Mesothelial cell of epicardium (in vitro differentiated cells): Measurements from ENCODE around the gene ALKBH1. TPM values are rescaled to one million over a fixed set of nuclear protein-coding genes. Genes with fewer than 3 reads are reported as not detected.
"Not testable (repeated sequence)": the region's sequence is repeated elsewhere in the genome, so short reads cannot be mapped to it uniquely, and the experiment has no call there.

Source experiments
- DNase-seq, 2 experiments: peaks; one replicate each; pipeline ENCODE4 v3.0.0; 2021; ENCODE audit warnings: low spot score in 2 of 2; ENCODE audit not compliant: unreplicated experiment in 2 of 2
- H3K27ac Mint-ChIP-seq: 2 replicates; pipeline ENCODE4 v1.8.0; 2021; ENCODE audit warnings: mixed read lengths
- H3K27me3 Mint-ChIP-seq: 2 replicates; pipeline ENCODE4 v1.8.0; 2021; ENCODE audit warnings: low read depth, mixed read lengths
- H3K36me3 Mint-ChIP-seq: 2 replicates; pipeline ENCODE4 v1.8.0; 2021; ENCODE audit warnings: mixed read lengths
- H3K4me1 Mint-ChIP-seq: 2 replicates; pipeline ENCODE4 v1.8.0; 2021; ENCODE audit warnings: mixed read lengths
- H3K4me3 Mint-ChIP-seq: 2 replicates; pipeline ENCODE4 v1.8.0; 2021; ENCODE audit warnings: mild to moderate bottlenecking, moderate library complexity, mixed read lengths
- H3K9me3 Mint-ChIP-seq: 2 replicates; pipeline ENCODE4 v1.8.0; 2021; ENCODE audit warnings: mixed read lengths
- CTCF ChIP-seq: fragments of 200-600 bp; sonication (generic); IDR thresholded peaks from one replicate; pipeline ENCODE4 v1.5.0; 2021; ENCODE audit warnings: antibody characterized with exemption; ENCODE audit not compliant: unreplicated experiment
- total RNA-seq: library from RNA; stranded (reverse); gene quantifications from 3 replicates; pipeline ENCODE4 v1.2.1, GENCODE V29; 2021

The ALKBH1 gene
- total RNA-seq, 1 donor from 2014 or later = 12.3 TPM

DNA sequence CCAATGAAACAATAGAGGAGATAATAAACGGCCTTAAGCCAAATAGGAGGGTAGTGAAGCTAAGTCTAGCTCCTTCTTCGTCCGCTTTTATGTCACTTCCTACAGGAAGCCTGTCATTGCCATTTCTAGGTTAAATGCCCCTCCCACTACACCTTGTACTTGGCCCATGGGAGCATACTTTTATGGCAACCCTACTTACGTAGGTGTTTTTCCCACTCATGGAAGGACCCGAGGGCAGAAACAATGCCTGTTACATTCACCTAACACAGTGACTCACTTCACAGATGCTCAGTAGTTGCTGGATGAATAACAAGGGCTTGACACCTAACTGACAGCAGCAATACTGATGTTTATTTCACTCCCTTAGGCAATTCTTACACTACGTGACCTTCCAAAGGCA lies 44.5 kb downstream of the ALKBH1 start:
- H3K4me3 Mint-ChIP-seq = no peak overlapping the region
- peaks cover 18% of the 10 kb centered on the region for H3K4me1 Mint-ChIP-seq
- no peaks in the 10 kb centered on the region for H3K9me3 Mint-ChIP-seq
- H3K27ac Mint-ChIP-seq = peak overlapping the region; percentile 26
- no peak for DNase-seq
- no peaks in the 10 kb centered on the region for H3K27me3 Mint-ChIP-seq
- TF ChIP-seq CTCF = no peak
- no peaks in the 10 kb centered on the region for H3K36me3 Mint-ChIP-seq

DNA sequence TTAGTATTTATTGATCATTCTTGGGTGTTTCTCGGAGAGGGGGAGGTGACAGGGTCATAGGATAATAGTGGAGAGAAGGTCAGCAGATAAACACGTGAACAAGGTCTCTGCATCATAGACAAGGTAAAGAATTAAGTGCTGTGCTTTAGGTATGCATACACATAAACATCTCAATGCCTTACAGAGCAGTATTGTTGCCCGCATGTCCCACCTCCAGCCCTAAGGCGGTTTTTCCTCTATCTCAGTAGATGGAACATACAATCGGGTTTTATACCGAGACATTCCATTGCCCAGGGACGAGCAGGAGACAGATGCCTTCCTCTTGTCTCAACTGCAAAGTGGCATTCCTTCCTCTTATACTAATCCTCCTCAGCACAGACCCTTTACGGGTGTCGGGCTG lies 46.3 kb downstream of the ALKBH1 start:
- H3K27ac Mint-ChIP-seq = not testable (repeated sequence)

DNA sequence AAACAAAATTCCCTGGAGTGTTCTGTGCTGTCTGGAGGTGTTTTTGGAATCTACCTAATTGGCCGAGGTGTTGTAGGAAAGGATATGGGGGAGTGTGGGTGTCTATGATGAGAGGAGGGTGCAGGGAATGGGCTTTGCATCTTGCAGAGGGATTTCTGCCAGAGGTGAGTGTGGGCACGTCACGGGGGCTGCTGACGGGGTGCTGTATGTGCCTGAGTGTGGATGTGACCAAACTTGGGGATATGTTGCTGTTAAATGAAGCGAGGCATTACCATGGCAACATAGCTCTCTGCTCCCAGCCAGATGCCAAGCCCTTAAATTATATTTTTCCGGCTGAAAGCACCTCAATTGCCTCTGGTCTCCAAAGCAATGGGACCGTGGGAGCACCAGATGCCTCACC lies 47.1 kb downstream of the ALKBH1 start:
- DNase-seq = no peak
- Mint-ChIP-seq H3K4me1 (peaks cover 18% of the 10 kb centered on the region), H3K36me3 (no peaks in the 10 kb centered on the region), H3K27ac (no peak overlapping the region), H3K4me3 (no peak overlapping the region), H3K27me3 (no peaks in the 10 kb centered on the region), H3K9me3 (no peaks in the 10 kb centered on the region)
- TF ChIP-seq CTCF = no peak

More for the DNA sequence above, 46.3 kb downstream of the ALKBH1 start:
- not testable (repeated sequence) for H3K27me3 Mint-ChIP-seq, H3K36me3 Mint-ChIP-seq, DNase-seq, H3K4me3 Mint-ChIP-seq, H3K9me3 Mint-ChIP-seq
- peaks cover 18% of the 10 kb centered on the region for H3K4me1 Mint-ChIP-seq

DNA sequence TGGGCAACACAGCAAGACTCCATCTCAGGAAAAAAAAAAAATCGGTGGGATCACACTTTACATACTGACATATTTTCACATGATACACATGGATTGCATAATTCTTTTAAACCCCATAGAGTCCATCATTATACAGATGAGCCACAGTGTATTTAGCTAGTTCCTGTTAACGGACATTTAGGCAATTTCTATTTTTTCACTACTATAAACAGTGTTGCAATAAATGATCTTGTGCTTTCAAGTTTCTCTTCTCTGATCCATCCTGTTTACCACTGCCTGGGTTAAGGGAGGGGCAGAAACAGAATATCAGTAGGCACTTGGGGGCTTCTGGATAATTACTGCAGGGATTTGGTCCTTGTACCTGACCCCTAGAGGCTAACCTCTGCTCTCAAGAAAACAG lies 48.0 kb downstream of the ALKBH1 start:
- H3K36me3 Mint-ChIP-seq = no peaks in the 10 kb centered on the region
- H3K27me3 Mint-ChIP-seq = no peaks in the 10 kb centered on the region
- no peak overlapping the region for H3K27ac Mint-ChIP-seq
- H3K9me3 Mint-ChIP-seq = no peaks in the 10 kb centered on the region
- DNase-seq = no peak
- no peak overlapping the region for H3K4me3 Mint-ChIP-seq
- no peak for TF ChIP-seq CTCF
- peaks cover 21% of the 10 kb centered on the region for H3K4me1 Mint-ChIP-seq

DNA sequence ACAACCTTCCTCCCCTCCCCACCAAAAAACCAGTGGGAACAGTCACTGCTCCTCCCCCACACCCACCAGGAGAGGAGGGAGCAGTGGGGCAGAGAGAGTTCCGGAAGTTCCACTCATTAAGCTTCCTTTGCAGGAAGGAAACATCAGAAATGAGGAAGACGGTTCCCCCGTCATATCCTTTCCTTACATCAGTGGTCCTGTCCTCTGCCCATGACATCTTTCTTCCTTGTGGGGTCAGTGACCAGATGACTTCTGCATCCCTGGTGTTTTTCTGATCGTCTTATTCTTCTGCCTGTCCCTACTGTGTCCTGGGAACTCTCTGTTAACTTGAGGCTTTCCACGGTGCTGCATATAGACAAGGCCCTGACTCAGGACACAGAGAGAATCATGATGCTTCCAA lies 50.5 kb downstream of the ALKBH1 start:
- no peak overlapping the region for H3K4me3 Mint-ChIP-seq
- no peaks in the 10 kb centered on the region for H3K36me3 Mint-ChIP-seq
- no peaks in the 10 kb centered on the region for H3K27me3 Mint-ChIP-seq
- H3K9me3 Mint-ChIP-seq = no peaks in the 10 kb centered on the region
- H3K27ac Mint-ChIP-seq = no peak overlapping the region
- no peak for TF ChIP-seq CTCF
- no peak for DNase-seq
- H3K4me1 Mint-ChIP-seq = peaks cover 17% of the 10 kb centered on the region

DNA sequence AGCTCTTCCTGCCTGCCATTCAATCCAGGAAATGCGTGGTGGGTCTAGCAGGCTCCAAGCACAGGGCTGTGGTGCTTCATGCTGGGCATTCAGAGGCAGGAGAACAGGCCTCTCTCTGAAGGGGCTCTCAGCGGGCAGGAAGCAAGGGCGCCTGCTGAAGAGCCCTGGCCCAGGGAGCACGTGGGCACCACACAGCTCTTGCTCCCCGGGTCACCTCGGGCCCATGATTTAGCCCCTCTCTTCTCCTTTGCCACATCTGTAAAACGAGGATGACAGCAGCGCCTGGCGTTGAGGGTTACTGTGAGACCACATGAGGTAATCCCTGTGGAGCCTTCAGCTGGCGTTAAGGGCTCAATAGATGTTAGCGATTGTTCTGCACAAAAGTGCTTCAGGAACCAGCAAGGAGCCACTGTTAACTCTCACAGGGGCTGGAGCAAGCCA lies 53.8 kb downstream of the ALKBH1 start:
- Mint-ChIP-seq H3K4me1 (peaks cover 8% of the 10 kb centered on the region), H3K4me3 (no peak overlapping the region), H3K27me3 (no peaks in the 10 kb centered on the region), H3K9me3 (no peaks in the 10 kb centered on the region), H3K36me3 (no peaks in the 10 kb centered on the region), H3K27ac (no peak overlapping the region)
- DNase-seq = no peak
- TF ChIP-seq CTCF = no peak
